Measurements from ENCODE around the gene TRAPPC6A. TPM values are rescaled to one million over a fixed set of nuclear protein-coding genes. Genes with fewer than 3 reads are reported as not detected.

TRAPPC6A gene
- total RNA-seq, 1 experiment from 2014 or later: 59.9 TPM

GRCh38 chr19:45158503-45159209, 19.4 kb downstream of the TRAPPC6A start:
- Mint-ChIP-seq H3K4me1 (peaks cover 13 to 36% of the 10 kb centered on the region in 2 experiments), H3K27me3 (ENCODE audit: low read depth) (peaks cover 74% of the 10 kb centered on the region), H3K4me3 (no peak overlapping the region)

More at GRCh38 chr19:45158503-45159209, 19.4 kb downstream of the TRAPPC6A start:
- no peak overlapping the region for H3K14ac ChIP-seq (ENCODE audit: insufficient read depth, low read length)
- H4K5ac ChIP-seq (ENCODE audit: insufficient read length, low read depth, low read length): no peak overlapping the region
- H3K23ac ChIP-seq (ENCODE audit: insufficient read length, low read depth, low read length): no peak overlapping the region
- H3K23me2 ChIP-seq (ENCODE audit: insufficient read length, low read depth, low read length, poor library complexity, severe bottlenecking): no peaks in the 10 kb centered on the region
- H2AK5ac ChIP-seq (ENCODE audit: insufficient read length, low read length): no peak overlapping the region
- no peak overlapping the region for H4K91ac ChIP-seq (ENCODE audit: insufficient read length, low read depth, low read length)
- H4K8ac ChIP-seq (replicated peaks; ENCODE audit: insufficient read length, low read depth, low read length): no peak overlapping the region
- no peak overlapping the region for H3K56ac ChIP-seq (ENCODE audit: insufficient read length, low read depth, low read length)
- H3K27me3 ChIP-seq (ENCODE audit: insufficient read depth, low read length): no peaks in the 10 kb centered on the region; the same call in 1 of the 2 replicates
- no peak for TF ChIP-seq CTCF (conservative IDR thresholded peaks at IDR 0.05)
- no peaks in the 10 kb centered on the region for H3K4me1 ChIP-seq (ENCODE audit: insufficient read depth, low read length)
- no peak overlapping the region for H2BK20ac ChIP-seq (ENCODE audit: low read depth, low read length, poor library complexity, severe bottlenecking)
- H4K20me1 ChIP-seq (ENCODE audit: control insufficient read depth, insufficient read depth, insufficient read length): no peaks in the 10 kb centered on the region
- H2BK120ac ChIP-seq (ENCODE audit: low read depth, low read length, poor library complexity, severe bottlenecking): no peak overlapping the region
- H3K18ac ChIP-seq (ENCODE audit: insufficient read length, low read depth, low read length): no peak overlapping the region
- H3K27ac ChIP-seq (ENCODE audit: insufficient read length, low read depth, low read length): no peak overlapping the region
- H3K4ac ChIP-seq (ENCODE audit: low read depth, low read length): no peak overlapping the region
- Mint-ChIP-seq H3K9me3 (no peaks in the 10 kb centered on the region), H3K36me3 (ENCODE audit: insufficient read depth in 1 of 3, low read depth in 3 of 3) (no peaks in the 10 kb centered on the region), H3K27ac (no peak overlapping the region)
- no peaks in the 10 kb centered on the region for H3K9me3 ChIP-seq (ENCODE audit: control insufficient read depth, low read depth, low read length)
- no peak overlapping the region for H2BK5ac ChIP-seq (ENCODE audit: insufficient read length, low read length)
- no peaks in the 10 kb centered on the region for H3K79me2 ChIP-seq (ENCODE audit: insufficient read depth, low read length)
- no peak overlapping the region for H2BK12ac ChIP-seq (ENCODE audit: insufficient read length, low read depth, low read length)
- no peak for DNase-seq
- no peaks in the 10 kb centered on the region for H3K79me1 ChIP-seq (ENCODE audit: insufficient read depth, low read depth, low read length, poor library complexity, severe bottlenecking)
- no peak overlapping the region for H3K9ac ChIP-seq (ENCODE audit: extremely low read depth, insufficient read length, low read length)
- no peak overlapping the region for H3T11ph ChIP-seq (ENCODE audit: low read length)
- no peak overlapping the region for H3K4me2 ChIP-seq (ENCODE audit: insufficient read depth, insufficient read length, low read length)
- no CpG with 5 or more reads among the region's 27 CpGs for WGBS (ENCODE audit: extremely low coverage, insufficient read length, low lambda C conversion rate)
- no peak overlapping the region for H2BK15ac ChIP-seq (ENCODE audit: low read depth, low read length)
- no peak overlapping the region for H2AFZ ChIP-seq (ENCODE audit: low read length)

Measured in H9 (cell line).